H1 (cell line): Measurements from ENCODE around the gene RIC8A. TPM values are rescaled to one million over a fixed set of nuclear protein-coding genes. Genes with fewer than 3 reads are reported as not detected.

ENCODE experiments used
- SIRT6 ChIP-seq: IDR thresholded peaks from one replicate; pipeline ENCODE4 v1.7.1; 2012; ENCODE audit warnings: low read length, inconsistent platforms
- polyA plus RNA-seq, 7 experiments: library from polyadenylated mRNA; depleted of rRNA in 3 of 7; stranded (reverse) in 5 of 7; unstranded in 2 of 7; fragments of >200 nt in 5 of 7; fragments of 200-250 nt in 2 of 7; gene quantifications; 1 replicate in 5 of 7; 2 replicates in 1 of 7; 4 replicates in 1 of 7; pipeline versions ENCODE4 v1.2.1 to v1.2.3, GENCODE V29; 2011 to 2013; ENCODE audit warnings: missing spikeins in 2 of 7, mixed read lengths in 2 of 7
- total RNA-seq: library from RNA; stranded (reverse); fragmentation: NEBNext Ultra II Directional; extraction: Animal tissue kit (Norgen Biotek cat#: 25700); gene quantifications from 2 replicates; pipeline ENCODE4 v1.2.1, GENCODE V29; 2021
- TF ChIP-seq, protein P1 (sequence below), 3 experiments: IDR thresholded peaks; 1 replicate in 2 of 3; 2 replicates in 1 of 3; pipeline versions ENCODE4 v1.5.1 to v1.6.1; 2011; ENCODE audit warnings: low read length in 3 of 3, mild to moderate bottlenecking in 3 of 3, inconsistent platforms in 2 of 3, low read depth in 1 of 3, moderate library complexity in 1 of 3; ENCODE audit not compliant: insufficient read depth in 1 of 3; ENCODE audit errors: control extremely low read depth in 1 of 3

Gene RIC8A
- total and polyA plus RNA-seq, 2 of the 8 experiments (the other 6 are each of a cell fraction or from before 2014, with no cell fraction given): 67.0 to 105 TPM

- TF ChIP-seq, protein P1, sequence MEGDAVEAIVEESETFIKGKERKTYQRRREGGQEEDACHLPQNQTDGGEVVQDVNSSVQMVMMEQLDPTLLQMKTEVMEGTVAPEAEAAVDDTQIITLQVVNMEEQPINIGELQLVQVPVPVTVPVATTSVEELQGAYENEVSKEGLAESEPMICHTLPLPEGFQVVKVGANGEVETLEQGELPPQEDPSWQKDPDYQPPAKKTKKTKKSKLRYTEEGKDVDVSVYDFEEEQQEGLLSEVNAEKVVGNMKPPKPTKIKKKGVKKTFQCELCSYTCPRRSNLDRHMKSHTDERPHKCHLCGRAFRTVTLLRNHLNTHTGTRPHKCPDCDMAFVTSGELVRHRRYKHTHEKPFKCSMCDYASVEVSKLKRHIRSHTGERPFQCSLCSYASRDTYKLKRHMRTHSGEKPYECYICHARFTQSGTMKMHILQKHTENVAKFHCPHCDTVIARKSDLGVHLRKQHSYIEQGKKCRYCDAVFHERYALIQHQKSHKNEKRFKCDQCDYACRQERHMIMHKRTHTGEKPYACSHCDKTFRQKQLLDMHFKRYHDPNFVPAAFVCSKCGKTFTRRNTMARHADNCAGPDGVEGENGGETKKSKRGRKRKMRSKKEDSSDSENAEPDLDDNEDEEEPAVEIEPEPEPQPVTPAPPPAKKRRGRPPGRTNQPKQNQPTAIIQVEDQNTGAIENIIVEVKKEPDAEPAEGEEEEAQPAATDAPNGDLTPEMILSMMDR (IDR thresholded peaks at IDR 0.05; ENCODE audit: control extremely low read depth in 1 of 3, insufficient read depth in 1 of 3, low read depth in 1 of 3, low read length in 3 of 3): no peak
- no peak for TF ChIP-seq SIRT6
- TF ChIP-seq, all 59 proteins: peak for 0
Measured at GRCh38 chr11:199004-199581, 8.4 kb upstream of the RIC8A start (continued).
